Stimulated activated CD4-positive, alpha-beta T cell treated with anti-CD3 and anti-CD28 coated beads, Interleukin-12 subunit alpha, Interleukin-12 subunit beta, amount 100 ng/mL, for 24 hours (primary cell): ENCODE results near the gene ADO.

Experiments
- DNase-seq, 2 experiments: peaks; one replicate each; pipeline ENCODE4 v3.0.0-alpha.2; 2020; ENCODE audit warnings: low read depth in 2 of 2

The ADO gene

GRCh38 chr10:62792261-62792660, 12.3 kb upstream of the ADO start:
- no peak for DNase-seq

GRCh38 chr10:62794306-62794705, 10.2 kb upstream of the ADO start:
- no peak for DNase-seq

DNA sequence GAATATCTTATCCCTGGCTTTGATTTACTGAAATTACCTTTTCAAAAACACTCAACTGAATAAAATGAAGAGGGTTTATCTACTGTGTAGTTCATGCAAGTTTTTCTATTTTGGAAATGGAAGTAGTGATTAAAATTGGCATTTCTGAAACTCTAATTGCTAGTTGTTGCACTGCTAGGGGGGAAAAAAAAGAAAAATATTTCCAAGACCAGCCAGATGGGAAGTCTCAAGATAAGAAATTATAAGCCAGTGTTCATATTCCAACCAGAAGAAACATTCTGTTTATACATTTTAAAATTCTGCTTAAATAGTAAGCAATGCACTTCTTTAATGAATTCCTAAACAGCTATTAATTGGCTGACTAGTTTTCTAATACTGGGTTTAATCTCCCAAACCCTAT, 9.4 kb upstream of the ADO start:
- DNase-seq: no peak

GRCh38 chr10:62795762-62796161, 8.8 kb upstream of the ADO start:
- no peak for DNase-seq

- no peak for DNase-seq
Observed at GRCh38 chr10:62796896-62797295, 7.6 kb upstream of the ADO start.

DNA sequence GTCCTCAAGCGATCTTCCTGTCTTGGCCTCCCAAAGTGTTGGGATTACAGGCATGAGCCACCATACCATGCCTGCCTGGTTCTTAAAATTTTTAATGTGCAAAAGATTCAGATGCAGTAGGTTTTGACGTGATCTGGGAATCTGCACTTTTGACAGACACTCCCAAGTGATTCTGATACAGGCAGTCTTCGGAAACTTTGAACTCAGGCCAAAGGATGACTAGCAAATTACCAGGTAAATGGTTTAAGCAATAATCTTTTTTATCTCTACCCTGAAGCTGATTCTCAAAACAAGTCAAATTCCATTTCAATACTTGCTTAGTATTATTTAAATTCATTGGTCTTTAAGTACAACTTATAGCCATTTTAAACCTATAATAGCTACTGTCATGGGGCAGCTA, 2.6 kb upstream of the ADO start:
- DNase-seq: no peak

- DNase-seq: no peak
Observed at GRCh38 chr10:62803724-62804355, 680 bp upstream of the ADO start.

GRCh38 chr10:62805231-62806099, 945 bp downstream of the ADO start:
- DNase-seq: no peak

GRCh38 chr10:62806251-62806650, 1.7 kb downstream of the ADO start:
- DNase-seq: no peak

- DNase-seq: no peak
Observed at GRCh38 chr10:62810156-62810902, 5.8 kb downstream of the ADO start.

DNA sequence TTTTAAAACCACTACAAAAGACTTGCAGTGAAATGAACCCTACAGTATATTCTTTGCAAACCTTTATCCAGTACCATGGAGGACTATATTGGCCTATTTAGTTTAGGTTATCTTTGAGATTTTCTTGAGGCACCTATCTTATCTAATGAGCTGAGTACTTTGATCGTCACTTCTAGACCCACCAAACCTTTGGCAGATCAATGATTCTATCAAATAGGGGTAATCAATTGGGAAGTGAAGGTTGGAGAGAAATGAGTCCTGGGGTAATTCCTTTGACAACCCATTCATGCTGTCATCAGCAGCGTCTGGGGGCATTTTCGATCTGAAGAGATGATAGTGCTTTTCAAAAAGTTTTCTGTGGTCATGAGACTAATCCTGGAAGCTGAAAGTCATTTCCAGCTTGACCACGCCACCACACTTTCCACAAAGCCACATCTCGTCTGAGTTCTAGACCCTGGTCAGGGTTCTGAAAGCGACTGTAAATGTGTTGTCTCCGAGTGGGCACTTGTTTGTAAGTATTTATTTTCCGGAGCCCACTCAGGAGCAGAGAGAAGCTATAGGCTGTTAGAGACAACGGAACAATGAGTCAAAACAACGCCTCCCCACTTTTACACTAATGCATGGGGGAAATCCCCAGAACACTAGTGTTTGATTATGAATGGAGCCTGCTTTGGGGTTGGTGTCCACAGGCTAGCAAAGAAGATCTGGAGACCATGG, 6.8 kb downstream of the ADO start:
- DNase-seq: peak in 1 of 2 experiments; percentile 70

DNA sequence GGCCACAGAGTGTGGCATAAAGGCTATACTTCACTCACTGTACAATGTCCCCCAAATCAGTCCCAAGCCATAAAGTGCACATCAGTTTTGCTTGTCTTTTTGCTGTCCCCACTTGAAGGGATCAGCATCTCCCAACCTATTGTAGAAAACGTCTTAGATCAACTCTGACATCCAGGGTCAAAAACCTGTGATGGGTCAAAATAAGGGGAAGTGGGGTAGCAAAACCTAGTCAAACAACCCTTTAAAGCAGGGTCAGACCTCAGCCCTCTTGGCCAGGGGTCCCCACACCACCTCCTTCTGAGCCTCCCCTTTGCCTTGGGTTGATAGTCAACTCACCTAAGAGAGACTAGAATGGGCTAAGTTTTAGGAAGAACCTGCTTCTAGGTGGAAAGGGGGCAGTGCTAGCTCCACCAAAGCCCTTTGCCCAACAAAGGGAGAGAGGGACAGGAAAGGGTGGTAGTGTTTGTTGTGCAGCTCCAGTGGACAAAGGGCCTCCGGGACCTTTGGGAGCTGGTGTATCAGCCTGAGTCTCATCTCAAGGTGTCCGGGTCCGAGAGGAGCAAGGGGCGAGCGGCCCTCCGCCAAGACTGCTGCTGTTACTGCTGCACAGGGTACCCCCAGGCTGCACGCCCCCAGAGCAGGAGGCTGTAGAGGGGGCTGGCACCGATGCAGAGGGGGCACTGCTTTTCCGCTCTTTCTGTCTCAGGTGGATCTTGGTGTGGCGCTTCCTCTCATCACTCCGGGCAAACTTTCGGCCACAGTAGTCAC, 8.3 kb downstream of the ADO start:
- DNase-seq: no peak

- DNase-seq: no peak
Observed at GRCh38 chr10:62813453-62813852, 8.9 kb downstream of the ADO start.

DNA sequence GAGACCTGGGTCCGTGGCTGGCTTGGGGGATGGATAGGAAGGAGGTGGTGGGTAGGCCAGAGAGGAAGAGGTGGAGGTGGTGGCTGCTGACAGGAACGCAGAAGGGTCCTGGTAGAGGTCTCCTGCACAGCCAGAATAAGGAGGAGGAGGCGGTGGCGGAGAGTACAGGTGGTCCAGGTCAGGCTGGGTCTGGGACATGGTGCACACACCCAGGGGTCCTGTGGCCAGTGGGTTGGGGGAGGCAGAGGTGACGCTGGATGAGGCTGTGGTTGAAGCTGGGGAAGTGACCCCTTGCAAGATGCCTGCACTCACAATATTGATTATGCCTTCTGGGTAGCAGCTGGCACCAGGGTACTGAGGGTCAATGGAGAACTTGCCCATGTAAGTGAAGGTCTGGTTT, 9.5 kb downstream of the ADO start:
- DNase-seq: no peak

DNA sequence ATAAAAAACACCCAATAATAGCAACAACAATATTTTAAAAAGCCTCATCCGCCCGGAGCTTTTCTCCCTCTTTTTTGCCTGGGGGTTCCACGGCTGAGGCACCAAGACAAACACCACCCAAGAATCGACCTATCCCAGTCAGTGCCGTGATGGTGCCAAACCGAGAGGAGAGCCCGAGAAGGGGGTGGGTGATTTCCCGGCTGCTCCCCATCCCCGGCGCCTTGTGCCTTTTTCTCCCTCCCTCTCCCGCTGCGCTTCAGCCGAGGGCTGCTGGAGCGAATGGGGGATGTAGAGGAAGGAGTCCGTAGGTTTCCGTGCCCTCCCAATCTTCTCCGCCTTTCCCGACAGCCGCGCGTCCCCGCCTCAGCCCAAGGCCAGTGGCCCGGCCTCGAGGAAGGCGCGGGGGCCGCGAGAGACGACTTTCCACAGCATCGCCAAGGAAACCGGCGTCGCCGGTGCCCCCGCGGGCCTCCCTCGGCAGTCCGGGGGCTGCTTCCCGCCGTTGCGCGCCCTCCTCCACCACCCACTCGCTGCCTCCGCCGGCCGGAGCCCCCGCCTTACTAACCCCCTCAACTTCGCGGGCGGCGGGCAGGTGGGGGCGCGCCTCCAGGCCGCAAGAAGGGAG, 10.3 kb downstream of the ADO start:
- no peak for DNase-seq

GRCh38 chr10:62815381-62816075, 11.0 kb downstream of the ADO start:
- no peak for DNase-seq

DNA sequence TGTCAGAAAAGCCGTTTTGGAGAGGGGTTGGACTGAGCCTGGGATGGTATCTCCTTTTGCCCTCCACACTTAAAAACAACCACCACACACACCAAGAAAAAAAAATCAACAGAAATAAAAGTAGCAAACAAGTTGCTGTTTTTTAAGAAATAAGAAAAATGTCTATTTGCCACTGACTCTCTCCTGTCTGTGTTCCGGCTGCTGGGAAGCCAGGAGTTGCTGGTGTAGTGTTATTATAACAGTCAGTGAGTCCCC, 11.5 kb downstream of the ADO start:
- DNase-seq: no peak

GRCh38 chr10:62816331-62817120, 12.0 kb downstream of the ADO start, which contains the start of gene EGR2:
Gene EGR2 (minus strand): TSS chr10:62816366. CDS start chr10:62816029, 337 bp downstream.
- peak; percentile 88 to 93 for DNase-seq

- peak in 1 of 2 experiments; percentile 51 for DNase-seq
Observed at GRCh38 chr10:62817121-62817765, 12.7 kb downstream of the ADO start.
